ENCODE results near the gene MAP4K4.
"Not testable (repeated sequence)": the region's sequence is repeated elsewhere in the genome, so short reads cannot be mapped to it uniquely, and the experiment has no call there.

Gene MAP4K4

GRCh38 chr2:101766871-101767739 is 69.6 kb downstream of the MAP4K4 start:
- DNase-seq (ENCODE audit: low read depth, low spot score) = no peak

GRCh38 chr2:101768556-101769220 is 71.2 kb downstream of the MAP4K4 start:
- DNase-seq (ENCODE audit: low read depth, low spot score) = no peak

GRCh38 chr2:101769726-101770125 is 72.2 kb downstream of the MAP4K4 start:
- DNase-seq (ENCODE audit: low read depth, low spot score) = not testable (repeated sequence)

GRCh38 chr2:101770726-101771125 is 73.2 kb downstream of the MAP4K4 start:
- DNase-seq (ENCODE audit: low read depth, low spot score) = no peak

- DNase-seq (ENCODE audit: low read depth, low spot score) = no peak
Observed at GRCh38 chr2:101771227-101771902, 73.9 kb downstream of the MAP4K4 start.

GRCh38 chr2:101771910-101772321 is 74.4 kb downstream of the MAP4K4 start:
- DNase-seq (ENCODE audit: low read depth, low spot score) = no peak

- DNase-seq (ENCODE audit: low read depth, low spot score) = no peak
Observed at GRCh38 chr2:101773137-101773536, 75.6 kb downstream of the MAP4K4 start.

GRCh38 chr2:101773961-101774360 is 76.5 kb downstream of the MAP4K4 start:
- not testable (repeated sequence) for DNase-seq (ENCODE audit: low read depth, low spot score)

GRCh38 chr2:101775092-101775491 is 77.6 kb downstream of the MAP4K4 start:
- DNase-seq (ENCODE audit: low read depth, low spot score) = no peak

GRCh38 chr2:101775636-101776035 is 78.1 kb downstream of the MAP4K4 start:
- no peak for DNase-seq (ENCODE audit: low read depth, low spot score)

GRCh38 chr2:101776172-101777043 is 78.9 kb downstream of the MAP4K4 start:
- no peak for DNase-seq (ENCODE audit: low read depth, low spot score)

- no peak for DNase-seq (ENCODE audit: low read depth, low spot score)
Observed at GRCh38 chr2:101777337-101777736, 79.8 kb downstream of the MAP4K4 start.

- no peak for DNase-seq (ENCODE audit: low read depth, low spot score)
Observed at GRCh38 chr2:101778102-101778501, 80.6 kb downstream of the MAP4K4 start.

GRCh38 chr2:101779190-101779589 is 81.7 kb downstream of the MAP4K4 start:
- no peak for DNase-seq (ENCODE audit: low read depth, low spot score)

- DNase-seq (ENCODE audit: low read depth, low spot score) = no peak
Observed at GRCh38 chr2:101779656-101780055, 82.1 kb downstream of the MAP4K4 start.

- DNase-seq (ENCODE audit: low read depth, low spot score) = no peak
Observed at GRCh38 chr2:101781326-101781725, 83.8 kb downstream of the MAP4K4 start.

- no peak for DNase-seq (ENCODE audit: low read depth, low spot score)
Observed at GRCh38 chr2:101781791-101782426, 84.4 kb downstream of the MAP4K4 start.

- DNase-seq (ENCODE audit: low read depth, low spot score) = no peak
Observed at GRCh38 chr2:101782427-101782792, 84.9 kb downstream of the MAP4K4 start.

- no peak for DNase-seq (ENCODE audit: low read depth, low spot score)
Observed at GRCh38 chr2:101787097-101787496, 89.6 kb downstream of the MAP4K4 start.

- no peak for DNase-seq (ENCODE audit: low read depth, low spot score)
Observed at GRCh38 chr2:101788565-101788964, 91.1 kb downstream of the MAP4K4 start.

Data from brain pericyte (primary cell).